ENCODE data around the gene CCDC141. TPM values are rescaled to one million over a fixed set of nuclear protein-coding genes. Genes with fewer than 3 reads are reported as not detected.

The CCDC141 gene
- polyA plus RNA-seq, 3 donors = 0.12 to 0.27 (median 0.12) TPM

DNA sequence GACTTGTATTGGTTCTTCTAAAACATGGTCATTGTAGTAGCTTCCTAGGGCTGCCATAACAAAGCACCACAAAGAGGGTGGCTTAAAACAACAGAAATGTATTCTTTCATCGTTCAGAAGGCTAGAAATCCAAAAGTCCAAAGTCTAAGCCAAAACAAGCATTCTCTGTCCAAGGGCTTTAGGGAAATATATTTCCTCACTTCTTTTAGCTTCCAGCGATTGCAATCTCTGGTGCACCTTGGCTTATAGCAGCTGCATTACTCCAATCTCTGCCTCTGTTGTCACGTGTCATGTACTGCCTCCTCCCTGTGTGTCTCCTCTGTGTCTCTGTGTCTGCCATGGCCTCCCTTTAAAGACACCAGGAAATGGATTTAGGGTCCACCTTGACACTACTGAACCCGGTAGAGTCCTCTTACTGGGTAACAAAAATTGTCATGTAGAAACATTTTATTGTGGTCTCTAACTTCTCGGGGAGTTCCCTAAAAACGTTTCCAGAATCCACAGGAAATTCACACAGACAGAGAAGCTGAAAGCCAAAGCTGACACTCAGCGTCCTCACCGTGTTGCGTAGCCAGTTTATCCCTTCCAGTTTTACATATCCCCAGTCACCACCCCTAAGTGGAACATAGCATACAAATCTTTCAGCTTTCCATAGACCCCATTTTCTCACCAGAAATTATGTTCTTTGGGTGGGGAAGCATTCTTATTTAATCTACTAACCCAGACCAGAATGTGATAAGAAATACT lies 222.0 kb downstream of the CCDC141 start:
- DNase-seq = no peak

DNA sequence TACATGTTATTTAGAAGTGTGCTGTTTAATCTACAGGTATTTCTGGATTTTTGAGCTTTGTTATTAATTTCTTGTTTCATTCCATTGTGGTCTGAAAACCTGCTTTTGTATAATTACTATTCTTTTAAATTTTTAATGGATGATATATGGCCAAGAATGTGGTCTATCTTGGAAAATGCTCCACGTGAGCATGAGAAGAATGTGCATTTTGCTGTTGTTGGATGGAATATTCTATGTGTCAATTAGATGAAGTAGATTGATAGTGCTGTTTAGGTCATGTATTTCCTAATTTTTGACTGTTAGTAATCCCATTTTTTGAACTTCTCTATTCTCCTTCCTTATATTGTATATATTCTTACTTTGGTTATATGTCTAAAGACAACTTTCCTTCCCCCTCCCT lies 222.8 kb downstream of the CCDC141 start:
- DNase-seq = no peak

- no peak for DNase-seq
Measured at GRCh38 chr2:178825183-178825582, 224.8 kb downstream of the CCDC141 start.

DNA sequence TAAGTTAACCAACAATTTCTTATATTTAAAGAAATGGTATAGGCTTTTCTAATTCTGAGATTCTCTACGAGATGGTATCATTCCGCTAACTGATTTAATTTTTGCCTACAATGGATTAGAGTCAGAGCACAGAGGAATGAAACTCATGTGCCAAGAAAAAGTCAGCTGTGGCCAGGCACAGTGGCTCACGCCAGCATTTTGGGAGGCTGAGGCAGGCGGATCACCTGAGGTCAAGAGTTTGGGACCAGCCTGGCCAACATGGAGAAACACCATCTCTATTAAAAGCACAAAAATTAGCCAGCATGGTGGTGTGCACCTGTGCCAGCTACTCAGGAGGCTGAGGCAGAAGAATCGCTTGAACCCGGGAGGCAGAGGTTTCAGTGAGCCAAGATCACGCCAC lies 225.8 kb downstream of the CCDC141 start:
- DNase-seq = no peak

DNA sequence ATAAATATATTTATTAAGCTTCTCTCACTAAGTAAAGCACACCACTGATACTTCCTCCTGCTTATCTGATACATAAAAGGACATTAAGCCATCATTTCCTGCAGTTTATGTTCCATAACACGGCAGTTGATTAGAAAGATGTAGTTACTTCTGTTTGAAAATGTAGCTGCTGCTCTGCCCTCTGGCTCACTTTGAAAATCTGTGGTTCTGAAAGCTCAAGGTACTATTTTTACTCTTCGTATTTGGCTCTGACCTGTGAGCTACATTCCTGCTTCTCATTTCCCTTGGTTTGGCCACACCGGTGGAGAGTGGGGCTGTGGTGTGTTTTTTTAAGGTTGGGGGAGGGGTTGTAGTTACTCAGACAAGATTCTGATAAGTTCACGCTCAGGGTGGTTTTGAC lies 229.9 kb downstream of the CCDC141 start:
- DNase-seq = no peak

DNA sequence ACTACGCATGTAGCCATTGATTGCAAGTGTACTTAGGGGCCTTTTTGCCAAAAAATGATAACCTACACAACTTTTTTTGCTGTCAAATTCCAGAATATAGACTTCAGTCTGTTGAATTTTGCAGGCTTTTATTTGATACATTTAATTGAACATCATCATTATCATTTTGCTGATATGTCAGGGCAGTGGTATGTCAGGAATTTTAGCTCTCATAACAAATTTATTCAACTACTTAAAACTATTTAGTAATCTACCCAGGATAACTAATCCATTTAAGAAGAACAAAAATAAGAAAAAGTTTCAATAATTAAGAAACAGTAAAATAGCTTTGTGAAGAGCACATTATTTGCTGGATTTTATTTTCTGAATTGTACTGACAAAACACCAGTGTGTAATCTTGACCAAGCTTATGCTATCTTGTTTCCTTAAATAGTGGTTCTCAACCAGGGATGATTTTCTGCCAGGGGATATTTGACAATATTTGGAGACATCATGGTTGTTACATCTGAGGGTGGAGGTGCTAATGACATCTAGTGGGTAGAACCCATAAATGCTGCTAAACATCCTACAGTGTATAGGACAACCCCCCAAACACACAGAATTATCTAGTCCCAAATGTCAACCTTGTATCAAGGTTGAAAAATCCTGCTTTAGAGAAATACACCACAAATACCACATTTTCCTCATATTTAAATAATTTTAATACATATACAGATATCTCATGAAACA lies 230.6 kb downstream of the CCDC141 start:
- no peak for DNase-seq

- DNase-seq = no peak
Measured at GRCh38 chr2:178811901-178812300, 238.0 kb downstream of the CCDC141 start.

DNA sequence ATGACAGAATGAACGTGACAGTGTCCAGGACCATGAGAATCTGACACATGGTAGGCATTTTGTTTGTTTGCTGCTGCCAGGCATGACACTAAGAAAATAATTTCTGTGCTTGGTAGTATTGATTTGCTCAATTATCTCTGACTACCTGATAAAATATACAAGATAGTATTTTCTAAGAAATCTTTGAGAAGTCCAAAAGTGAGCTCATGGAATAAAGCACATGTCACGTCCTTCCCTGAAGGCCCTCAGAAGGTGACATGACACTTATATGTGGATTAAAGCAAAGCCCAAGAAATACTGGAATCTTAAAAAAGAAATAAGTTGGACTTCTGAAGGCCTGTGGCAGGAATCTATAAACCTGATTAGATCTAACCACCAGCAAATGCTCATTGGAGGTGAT lies 238.9 kb downstream of the CCDC141 start:
- no peak for DNase-seq

GRCh38 chr2:178810422-178810821 lies 239.5 kb downstream of the CCDC141 start:
- no peak for DNase-seq

- DNase-seq = no peak
Measured at GRCh38 chr2:178807227-178808008, 242.5 kb downstream of the CCDC141 start, which contains the start of gene TTN. Gene TTN, minus strand, starts transcription at chr2:178807423. Its CDS starts 2,781 bp downstream, at chr2:178804642.

DNA sequence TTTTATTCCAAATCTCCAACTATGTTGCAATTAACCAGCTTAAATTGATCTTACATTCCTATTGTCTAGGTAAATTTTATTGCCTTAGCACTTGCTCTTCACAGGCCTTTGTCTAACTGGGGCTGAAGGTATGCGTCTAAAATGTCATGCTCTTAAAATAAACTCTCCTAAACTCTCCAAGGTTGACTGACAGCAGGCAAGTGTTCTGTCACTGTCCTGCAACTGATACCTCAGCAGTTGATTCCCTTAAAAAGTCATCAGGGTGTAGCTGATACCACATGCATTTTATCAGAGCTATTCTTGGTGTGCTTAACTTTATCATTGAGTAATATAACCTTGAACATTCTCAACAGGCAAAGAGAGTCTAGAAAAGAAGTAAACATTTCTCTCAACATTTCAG lies 243.4 kb downstream of the CCDC141 start:
- DNase-seq = no peak

GRCh38 chr2:178805457-178805856 lies 244.5 kb downstream of the CCDC141 start:
- DNase-seq = no peak

DNA sequence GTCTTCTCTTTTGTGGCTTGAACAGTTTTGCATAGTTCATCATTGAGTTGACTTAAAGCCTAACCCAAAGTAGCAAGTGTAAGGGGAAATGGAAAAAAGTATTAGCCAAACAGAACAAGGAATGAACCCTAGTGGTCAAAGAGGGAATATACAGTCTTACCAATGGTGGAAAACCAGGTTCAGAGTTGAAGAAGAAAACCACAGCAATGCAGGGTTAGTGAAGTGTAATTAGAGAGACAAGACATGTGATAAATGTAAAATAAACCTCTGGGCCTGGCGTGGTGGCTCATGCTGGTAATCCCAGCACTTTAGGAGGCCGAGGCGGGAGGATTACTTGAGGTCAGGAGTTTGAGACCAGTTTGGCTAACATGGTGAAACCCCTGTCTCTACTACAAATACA lies 245.1 kb downstream of the CCDC141 start:
- no peak for DNase-seq

- DNase-seq = no peak
Measured at GRCh38 chr2:178800510-178800909, 249.4 kb downstream of the CCDC141 start.

- DNase-seq = no peak
Measured at GRCh38 chr2:178799305-178799704, 250.6 kb downstream of the CCDC141 start.

GRCh38 chr2:178796079-178796677 lies 253.8 kb downstream of the CCDC141 start:
- peak; percentile 14 for DNase-seq

DNA sequence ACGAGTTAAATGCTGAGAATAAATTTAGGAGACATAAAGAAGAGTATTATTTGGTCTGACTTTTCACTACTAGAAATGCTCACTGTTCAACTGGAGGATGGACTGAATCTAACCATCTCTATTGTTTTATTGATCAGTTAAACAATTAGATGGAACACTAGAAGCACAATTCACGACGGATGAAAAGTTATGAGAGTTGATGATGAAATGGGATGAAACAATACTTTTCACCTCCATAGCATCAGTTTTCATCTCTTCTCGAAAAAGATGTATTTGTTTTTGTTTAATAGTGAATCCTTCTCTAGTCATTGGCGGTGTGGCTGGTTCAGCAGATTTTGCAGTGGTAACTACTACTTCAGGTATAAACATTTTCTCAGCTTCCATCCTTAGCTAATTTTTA lies 262.0 kb downstream of the CCDC141 start:
- DNase-seq = no peak

GRCh38 chr2:178787155-178787554 lies 262.8 kb downstream of the CCDC141 start:
- DNase-seq = no peak

GRCh38 chr2:178783889-178784288 lies 266.0 kb downstream of the CCDC141 start:
- no peak for DNase-seq

GRCh38 chr2:178782236-178782635 lies 267.7 kb downstream of the CCDC141 start:
- no peak for DNase-seq
